K562 (cell line): Measurements from ENCODE around the gene MYCBP2. TPM values are rescaled to one million over a fixed set of nuclear protein-coding genes. Genes with fewer than 3 reads are reported as not detected.

Experiments
- CBX1 ChIP-seq: sonication (generic); IDR thresholded peaks from 2 replicates; pipeline ENCODE4 v1.6.1; 2016; ENCODE audit warnings: antibody characterized with exemption, low read depth, mild to moderate bottlenecking
- HOXB6 ChIP-seq: fragments of 250-450 bp; sonication (Bioruptor Pico); IDR thresholded peaks from 2 replicates; pipeline ENCODE4 v1.5.1; 2022; ENCODE audit warnings: mild to moderate bottlenecking, borderline replicate concordance
- LARP7 ChIP-seq: fragments of 450-650 bp; IDR thresholded peaks from 2 replicates; pipeline ENCODE4 v1.6.1; 2016
- POU5F1 ChIP-seq: fragments of 150-350 bp; IDR thresholded peaks from 2 replicates; pipeline ENCODE4 v1.6.1; 2014; ENCODE audit warnings: borderline replicate concordance, low read length, low read depth, mild to moderate bottlenecking; ENCODE audit not compliant: partially characterized antibody
- RFX7 ChIP-seq: fragments of 250-450 bp; sonication (Bioruptor Pico); IDR thresholded peaks from 2 replicates; pipeline ENCODE4 v1.5.1; 2021; ENCODE audit warnings: mild to moderate bottlenecking
- TCF3 ChIP-seq: sonication (generic); formaldehyde crosslinking; IDR thresholded peaks from 2 replicates; pipeline ENCODE4 v1.4.0; 2020; ENCODE audit warnings: mild to moderate bottlenecking, missing genetic modification reagents
- ZNF175 ChIP-seq: fragments of 200-800 bp; sonication (Bioruptor generic); IDR thresholded peaks from 2 replicates; pipeline ENCODE4 v1.6.1; 2016; ENCODE audit warnings: low read depth, mild to moderate bottlenecking, missing genetic modification characterization, missing compliant biosample characterization
- ZNF449 ChIP-seq: fragments of 250-450 bp; sonication (Bioruptor Pico); IDR thresholded peaks from 2 replicates; pipeline ENCODE4 v1.8.0; 2022; ENCODE audit warnings: moderate library complexity, mild to moderate bottlenecking, inconsistent platforms
- polyA plus RNA-seq, 8 experiments: library from polyadenylated mRNA; depleted of rRNA in 4 of 8; stranded (reverse) in 5 of 8; unstranded in 3 of 8; fragments of >200 nt; fragmentation: Nextera tagmentation in 2 of 8; fragmentation: Illumina TruSeq in 1 of 8; extraction: Ambion mirVana in 2 of 8; extraction: Trizol in 1 of 8; gene quantifications; 2 replicates each; pipeline versions ENCODE4 v1.2.1 to v1.2.3, GENCODE V29; 2011 to 2014; ENCODE audit warnings: inconsistent platforms in 1 of 8, missing spikeins in 1 of 8
- total RNA-seq, 7 experiments: library from RNA; depleted of rRNA in 6 of 7; stranded (reverse); fragments of >200 nt in 6 of 7; fragmentation: Illumina TruSeq in 2 of 7; extraction: Trizol in 2 of 7; gene quantifications; 2 replicates each; pipeline versions ENCODE4 v1.2.1 to v1.2.3, GENCODE V29; 2011 to 2021; ENCODE audit warnings: low replicate concordance in 1 of 7
- TF ChIP-seq, protein P1 (sequence below): fragments of 450-650 bp; IDR thresholded peaks from 2 replicates; pipeline ENCODE4 v1.6.1; 2016; ENCODE audit warnings: mild to moderate bottlenecking, moderate library complexity
- TF ChIP-seq, protein P2 (sequence below): fragments of 450-650 bp; IDR thresholded peaks from 2 replicates; pipeline ENCODE4 v1.6.1; 2016
- TF ChIP-seq, protein P3 (sequence below): sonication (generic); formaldehyde crosslinking; IDR thresholded peaks from 2 replicates; pipeline ENCODE4 v1.8.0; 2022; ENCODE audit warnings: mild to moderate bottlenecking, missing genetic modification reagents

The MYCBP2 gene
- total and polyA plus RNA-seq, 9 of the 15 experiments (the other 6 are each of a cell fraction or from before 2014, with no cell fraction given): 13.2 to 47.2 (median 28.9) TPM

GRCh38 chr13:77026861-77027621 is 299.9 kb downstream of the MYCBP2 start, which contains the start of gene FBXL3 (continued):
- TF ChIP-seq, protein P1, sequence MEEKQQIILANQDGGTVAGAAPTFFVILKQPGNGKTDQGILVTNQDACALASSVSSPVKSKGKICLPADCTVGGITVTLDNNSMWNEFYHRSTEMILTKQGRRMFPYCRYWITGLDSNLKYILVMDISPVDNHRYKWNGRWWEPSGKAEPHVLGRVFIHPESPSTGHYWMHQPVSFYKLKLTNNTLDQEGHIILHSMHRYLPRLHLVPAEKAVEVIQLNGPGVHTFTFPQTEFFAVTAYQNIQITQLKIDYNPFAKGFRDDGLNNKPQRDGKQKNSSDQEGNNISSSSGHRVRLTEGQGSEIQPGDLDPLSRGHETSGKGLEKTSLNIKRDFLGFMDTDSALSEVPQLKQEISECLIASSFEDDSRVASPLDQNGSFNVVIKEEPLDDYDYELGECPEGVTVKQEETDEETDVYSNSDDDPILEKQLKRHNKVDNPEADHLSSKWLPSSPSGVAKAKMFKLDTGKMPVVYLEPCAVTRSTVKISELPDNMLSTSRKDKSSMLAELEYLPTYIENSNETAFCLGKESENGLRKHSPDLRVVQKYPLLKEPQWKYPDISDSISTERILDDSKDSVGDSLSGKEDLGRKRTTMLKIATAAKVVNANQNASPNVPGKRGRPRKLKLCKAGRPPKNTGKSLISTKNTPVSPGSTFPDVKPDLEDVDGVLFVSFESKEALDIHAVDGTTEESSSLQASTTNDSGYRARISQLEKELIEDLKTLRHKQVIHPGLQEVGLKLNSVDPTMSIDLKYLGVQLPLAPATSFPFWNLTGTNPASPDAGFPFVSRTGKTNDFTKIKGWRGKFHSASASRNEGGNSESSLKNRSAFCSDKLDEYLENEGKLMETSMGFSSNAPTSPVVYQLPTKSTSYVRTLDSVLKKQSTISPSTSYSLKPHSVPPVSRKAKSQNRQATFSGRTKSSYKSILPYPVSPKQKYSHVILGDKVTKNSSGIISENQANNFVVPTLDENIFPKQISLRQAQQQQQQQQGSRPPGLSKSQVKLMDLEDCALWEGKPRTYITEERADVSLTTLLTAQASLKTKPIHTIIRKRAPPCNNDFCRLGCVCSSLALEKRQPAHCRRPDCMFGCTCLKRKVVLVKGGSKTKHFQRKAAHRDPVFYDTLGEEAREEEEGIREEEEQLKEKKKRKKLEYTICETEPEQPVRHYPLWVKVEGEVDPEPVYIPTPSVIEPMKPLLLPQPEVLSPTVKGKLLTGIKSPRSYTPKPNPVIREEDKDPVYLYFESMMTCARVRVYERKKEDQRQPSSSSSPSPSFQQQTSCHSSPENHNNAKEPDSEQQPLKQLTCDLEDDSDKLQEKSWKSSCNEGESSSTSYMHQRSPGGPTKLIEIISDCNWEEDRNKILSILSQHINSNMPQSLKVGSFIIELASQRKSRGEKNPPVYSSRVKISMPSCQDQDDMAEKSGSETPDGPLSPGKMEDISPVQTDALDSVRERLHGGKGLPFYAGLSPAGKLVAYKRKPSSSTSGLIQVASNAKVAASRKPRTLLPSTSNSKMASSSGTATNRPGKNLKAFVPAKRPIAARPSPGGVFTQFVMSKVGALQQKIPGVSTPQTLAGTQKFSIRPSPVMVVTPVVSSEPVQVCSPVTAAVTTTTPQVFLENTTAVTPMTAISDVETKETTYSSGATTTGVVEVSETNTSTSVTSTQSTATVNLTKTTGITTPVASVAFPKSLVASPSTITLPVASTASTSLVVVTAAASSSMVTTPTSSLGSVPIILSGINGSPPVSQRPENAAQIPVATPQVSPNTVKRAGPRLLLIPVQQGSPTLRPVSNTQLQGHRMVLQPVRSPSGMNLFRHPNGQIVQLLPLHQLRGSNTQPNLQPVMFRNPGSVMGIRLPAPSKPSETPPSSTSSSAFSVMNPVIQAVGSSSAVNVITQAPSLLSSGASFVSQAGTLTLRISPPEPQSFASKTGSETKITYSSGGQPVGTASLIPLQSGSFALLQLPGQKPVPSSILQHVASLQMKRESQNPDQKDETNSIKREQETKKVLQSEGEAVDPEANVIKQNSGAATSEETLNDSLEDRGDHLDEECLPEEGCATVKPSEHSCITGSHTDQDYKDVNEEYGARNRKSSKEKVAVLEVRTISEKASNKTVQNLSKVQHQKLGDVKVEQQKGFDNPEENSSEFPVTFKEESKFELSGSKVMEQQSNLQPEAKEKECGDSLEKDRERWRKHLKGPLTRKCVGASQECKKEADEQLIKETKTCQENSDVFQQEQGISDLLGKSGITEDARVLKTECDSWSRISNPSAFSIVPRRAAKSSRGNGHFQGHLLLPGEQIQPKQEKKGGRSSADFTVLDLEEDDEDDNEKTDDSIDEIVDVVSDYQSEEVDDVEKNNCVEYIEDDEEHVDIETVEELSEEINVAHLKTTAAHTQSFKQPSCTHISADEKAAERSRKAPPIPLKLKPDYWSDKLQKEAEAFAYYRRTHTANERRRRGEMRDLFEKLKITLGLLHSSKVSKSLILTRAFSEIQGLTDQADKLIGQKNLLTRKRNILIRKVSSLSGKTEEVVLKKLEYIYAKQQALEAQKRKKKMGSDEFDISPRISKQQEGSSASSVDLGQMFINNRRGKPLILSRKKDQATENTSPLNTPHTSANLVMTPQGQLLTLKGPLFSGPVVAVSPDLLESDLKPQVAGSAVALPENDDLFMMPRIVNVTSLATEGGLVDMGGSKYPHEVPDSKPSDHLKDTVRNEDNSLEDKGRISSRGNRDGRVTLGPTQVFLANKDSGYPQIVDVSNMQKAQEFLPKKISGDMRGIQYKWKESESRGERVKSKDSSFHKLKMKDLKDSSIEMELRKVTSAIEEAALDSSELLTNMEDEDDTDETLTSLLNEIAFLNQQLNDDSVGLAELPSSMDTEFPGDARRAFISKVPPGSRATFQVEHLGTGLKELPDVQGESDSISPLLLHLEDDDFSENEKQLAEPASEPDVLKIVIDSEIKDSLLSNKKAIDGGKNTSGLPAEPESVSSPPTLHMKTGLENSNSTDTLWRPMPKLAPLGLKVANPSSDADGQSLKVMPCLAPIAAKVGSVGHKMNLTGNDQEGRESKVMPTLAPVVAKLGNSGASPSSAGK: no peak
- no peak for TF ChIP-seq TCF3 (CRISPR knock-in tag)
- no peak for TF ChIP-seq RFX7 (CRISPR knock-in tag)
- TF ChIP-seq, protein P2, sequence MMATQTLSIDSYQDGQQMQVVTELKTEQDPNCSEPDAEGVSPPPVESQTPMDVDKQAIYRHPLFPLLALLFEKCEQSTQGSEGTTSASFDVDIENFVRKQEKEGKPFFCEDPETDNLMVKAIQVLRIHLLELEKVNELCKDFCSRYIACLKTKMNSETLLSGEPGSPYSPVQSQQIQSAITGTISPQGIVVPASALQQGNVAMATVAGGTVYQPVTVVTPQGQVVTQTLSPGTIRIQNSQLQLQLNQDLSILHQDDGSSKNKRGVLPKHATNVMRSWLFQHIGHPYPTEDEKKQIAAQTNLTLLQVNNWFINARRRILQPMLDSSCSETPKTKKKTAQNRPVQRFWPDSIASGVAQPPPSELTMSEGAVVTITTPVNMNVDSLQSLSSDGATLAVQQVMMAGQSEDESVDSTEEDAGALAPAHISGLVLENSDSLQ: no peak
- TF ChIP-seq, protein P3, sequence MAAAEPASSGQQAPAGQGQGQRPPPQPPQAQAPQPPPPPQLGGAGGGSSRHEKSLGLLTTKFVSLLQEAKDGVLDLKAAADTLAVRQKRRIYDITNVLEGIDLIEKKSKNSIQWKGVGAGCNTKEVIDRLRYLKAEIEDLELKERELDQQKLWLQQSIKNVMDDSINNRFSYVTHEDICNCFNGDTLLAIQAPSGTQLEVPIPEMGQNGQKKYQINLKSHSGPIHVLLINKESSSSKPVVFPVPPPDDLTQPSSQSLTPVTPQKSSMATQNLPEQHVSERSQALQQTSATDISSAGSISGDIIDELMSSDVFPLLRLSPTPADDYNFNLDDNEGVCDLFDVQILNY (CRISPR knock-in tag): no peak
- TF ChIP-seq CBX1: no peak
- TF ChIP-seq ZNF449 (CRISPR knock-in tag): no peak
- TF ChIP-seq HOXB6 (CRISPR knock-in tag): no peak
- TF ChIP-seq LARP7: no peak
- TF ChIP-seq ZNF175 (CRISPR knock-in tag): no peak
- TF ChIP-seq POU5F1: no peak
